IMR-90 (cell line): ENCODE data around the gene KNCN. TPM values are rescaled to one million over a fixed set of nuclear protein-coding genes. Genes with fewer than 3 reads are reported as not detected.

Experiments
- ATAC-seq: fragments of 200-7000 bp; cut with Tn5 transposase; 2 replicates; pipeline ENCODE4 v1.9.1; 2020; ENCODE audit warnings: low read depth, mild to moderate bottlenecking, moderate library complexity
- BruUV-seq: library from RNA; stranded (reverse); fragments of 400-500 nt; replicated peaks from 2 replicates; lab custom pipeline; 2021; lab: Mats Ljungman, UMichigan
- CTCF ChIA-PET: fragments of 300-600 bp; formaldehyde crosslinking; extraction: SDS; loops from one replicate; lab custom pipeline; 2021; ENCODE audit warnings: antibody characterized with exemption; lab: Yijun Ruan, JAX
- POLR2A ChIA-PET: fragments of 300-600 bp; sonication (Branson Sonifier 250); formaldehyde crosslinking; loops from one replicate; lab custom pipeline; 2022; ENCODE audit warnings: antibody characterized with exemption; ENCODE audit not compliant: unreplicated experiment; lab: Charles Lee
- DNase-seq: peaks from one replicate; pipeline ENCODE4 v3.0.0; 2013
- H2AFZ ChIP-seq: replicated peaks from 2 replicates; pipeline ENCODE3; 2013; ENCODE audit warnings: low read length, mild to moderate bottlenecking; ENCODE audit not compliant: poor library complexity
- H2AK5ac ChIP-seq: 2 replicates; pipeline ENCODE4 v1.6.1; 2013; ENCODE audit warnings: low read depth, low read length, inconsistent platforms
- H2AK9ac ChIP-seq: replicated peaks from 2 replicates; pipeline ENCODE3; 2013; ENCODE audit warnings: mild to moderate bottlenecking, low read depth, low read length, moderate library complexity; ENCODE audit not compliant: poor library complexity
- H2BK120ac ChIP-seq: 2 replicates; pipeline ENCODE4 v1.6.1; 2013; ENCODE audit warnings: low read depth, low read length, inconsistent platforms
- H2BK15ac ChIP-seq: 3 replicates; pipeline ENCODE4 v1.6.1; 2013; ENCODE audit warnings: low read depth, low read length, inconsistent platforms
- H2BK20ac ChIP-seq: 2 replicates; pipeline ENCODE4 v1.6.1; 2013; ENCODE audit warnings: low read depth, mild to moderate bottlenecking, inconsistent platforms, low read length, moderate library complexity
- H2BK5ac ChIP-seq: 2 replicates; pipeline ENCODE4 v1.6.1; 2013; ENCODE audit warnings: mild to moderate bottlenecking, low read depth, low read length, inconsistent platforms; ENCODE audit not compliant: poor library complexity, severe bottlenecking
- H3K14ac ChIP-seq: replicated peaks from 2 replicates; pipeline ENCODE4 v1.6.1; 2013; ENCODE audit warnings: low read depth, low read length, inconsistent platforms
- H3K18ac ChIP-seq: 2 replicates; pipeline ENCODE4 v1.6.1; 2013; ENCODE audit warnings: low read depth, low read length, control low read depth
- H3K23ac ChIP-seq: 2 replicates; pipeline ENCODE4 v1.6.1; 2013; ENCODE audit warnings: low read depth, low read length, inconsistent platforms
- H3K27ac ChIP-seq: 2 replicates; pipeline ENCODE4 v1.5.1; 2013; ENCODE audit warnings: mild to moderate bottlenecking, control low read depth, low read length; ENCODE audit not compliant: insufficient read depth
- H3K27me3 ChIP-seq: 2 replicates; pipeline ENCODE4 v1.6.1; 2013; ENCODE audit warnings: low read length; ENCODE audit not compliant: control insufficient read depth, insufficient read depth
- H3K36me3 ChIP-seq: 2 replicates; pipeline ENCODE4 v1.6.1; 2013; ENCODE audit warnings: low read length, mixed read lengths; ENCODE audit not compliant: control insufficient read depth, insufficient read depth
- H3K4ac ChIP-seq: 2 replicates; pipeline ENCODE4 v1.6.1; 2013; ENCODE audit warnings: low read depth, low read length, inconsistent platforms
- H3K4me1 ChIP-seq: 2 replicates; pipeline ENCODE4 v1.6.1; 2013; ENCODE audit warnings: low read length, mixed read lengths; ENCODE audit not compliant: control insufficient read depth, insufficient read depth
- H3K4me2 ChIP-seq: 2 replicates; pipeline ENCODE4 v1.6.1; 2013; ENCODE audit warnings: low read depth, mild to moderate bottlenecking, control low read depth, low read length, moderate library complexity
- H3K4me3 ChIP-seq: 2 replicates; pipeline ENCODE4 v1.5.1; 2013; ENCODE audit warnings: low read depth, mild to moderate bottlenecking, control low read depth, low read length, moderate library complexity; ENCODE audit not compliant: insufficient read depth
- H3K56ac ChIP-seq: 2 replicates; pipeline ENCODE4 v1.6.1; 2013; ENCODE audit warnings: low read length, inconsistent platforms; ENCODE audit not compliant: insufficient read depth; ENCODE audit errors: extremely low read depth
- H3K79me1 ChIP-seq, 2 experiments: 2 replicates each; pipeline ENCODE4 v1.6.1; 2013; ENCODE audit warnings: low read length in 2 of 2, inconsistent platforms in 1 of 2, low read depth in 1 of 2
- H3K9ac ChIP-seq: 2 replicates; pipeline ENCODE4 v1.6.1; 2013; ENCODE audit warnings: low read depth, low read length, control low read depth
- H3K9me1 ChIP-seq: 2 replicates; pipeline ENCODE4 v1.6.1; 2013; ENCODE audit warnings: low read length, inconsistent platforms; ENCODE audit not compliant: insufficient read depth
- H3K9me3 ChIP-seq: 2 replicates; pipeline ENCODE4 v1.6.1; 2013; ENCODE audit warnings: low read length; ENCODE audit not compliant: control insufficient read depth, insufficient read depth
- H4K20me1 ChIP-seq: 2 replicates; pipeline ENCODE4 v1.6.1; 2013; ENCODE audit warnings: low read length, inconsistent platforms; ENCODE audit not compliant: insufficient read depth
- H4K5ac ChIP-seq: 2 replicates; pipeline ENCODE4 v1.6.1; 2013; ENCODE audit warnings: mild to moderate bottlenecking, low read depth, low read length, control low read depth
- H4K8ac ChIP-seq, 2 experiments: 2 replicates each; pipeline ENCODE4 v1.6.1; 2013; ENCODE audit warnings: low read depth in 2 of 2, low read length in 2 of 2, control low read depth in 1 of 2, inconsistent platforms in 1 of 2
- H4K91ac ChIP-seq: 2 replicates; pipeline ENCODE4 v1.6.1; 2013; ENCODE audit warnings: low read depth, low read length, inconsistent platforms; ENCODE audit not compliant: insufficient read depth
- MXI1 ChIP-seq: IDR thresholded peaks from 2 replicates; pipeline ENCODE4 v1.6.1; 2012; ENCODE audit warnings: low read depth, mild to moderate bottlenecking, low read length, moderate library complexity, borderline replicate concordance
- WGBS, 2 experiments: methylation state at CpG; one replicate each; pipeline versions ENCODE4 v1.1.5 to v1.1.7; 2013; ENCODE audit warnings: missing lambda C conversion rate in 2 of 2; ENCODE audit not compliant: insufficient read length in 1 of 2; ENCODE audit errors: extremely low coverage in 2 of 2; 5-methylcytosine and 5-hydroxymethylcytosine counted together
- dilution Hi-C: fragments of 300-500 bp; cut with HindIII; formaldehyde crosslinking; loops from one replicate; pipeline ENCODE4 v1.14.3; 2018; ENCODE audit warnings: low sequenced_read_pairs; ENCODE audit not compliant: unreplicated experiment
- in situ Hi-C: fragments of 300-500 bp; cut with MboI; formaldehyde crosslinking; loops from 3 replicates; pipeline ENCODE4 v1.14.3; 2019; ENCODE audit warnings: low sequenced_read_pairs, inconsistent platforms, mixed read lengths
- intact Hi-C: fragments of 100-400 bp; cut with micrococcal nuclease; formaldehyde crosslinking; loops from 2 replicates; pipeline ENCODE4 v1.10.0; 2022
- polyA plus RNA-seq, 3 experiments: library from polyadenylated mRNA; depleted of rRNA; stranded (reverse); fragments of >200 nt; gene quantifications; 2 replicates each; pipeline ENCODE4 v1.2.3, GENCODE V29; 2012; ENCODE audit warnings: low replicate concordance in 1 of 3
- total RNA-seq: library from RNA; depleted of rRNA; stranded (reverse); fragments of >200 nt; gene quantifications from 2 replicates; pipeline ENCODE4 v1.2.3, GENCODE V29; 2012

Gene KNCN
- total and polyA plus RNA-seq, 2 of the 4 experiments (the other 2 are of a cell fraction): not detected

GRCh38 chr1:46580140-46580903 lies 28.9 kb upstream of the KNCN start:
- Histone ChIP-seq H3K27ac (no peak overlapping the region), H3K4ac (no peak overlapping the region), H2BK5ac (no peak overlapping the region), H2AK5ac (no peak overlapping the region), H2BK120ac (no peak overlapping the region), H4K5ac (no peak overlapping the region), H3K56ac (no peak overlapping the region), H4K20me1 (no peaks in the 10 kb centered on the region; the same call in 1 of the 2 replicates), H4K91ac (no peak overlapping the region), H3K4me3 (no peak overlapping the region), H3K79me1 (peaks cover 0 to 5% of the 10 kb centered on the region in 2 experiments; a peak in 3 of 4 replicates), H3K9me3 (no peaks in the 10 kb centered on the region), H3K4me2 (no peak overlapping the region), H3K27me3 (no peaks in the 10 kb centered on the region), H3K18ac (no peak overlapping the region), H2BK20ac (no peak overlapping the region), H2AFZ (no peak overlapping the region), H3K14ac (no peak overlapping the region), H3K4me1 (no peaks in the 10 kb centered on the region), H2BK15ac (no peak overlapping the region), H2AK9ac (no peak overlapping the region), H3K23ac (no peak overlapping the region), H3K9ac (no peak overlapping the region), H3K9me1 (peaks cover 7% of the 10 kb centered on the region), H3K36me3 (peaks cover 58% of the 10 kb centered on the region), H4K8ac (no peak overlapping the region)
- ChIA-PET CTCF (no interaction called here), POLR2A (no interaction called here)
- no peak for TF ChIP-seq MXI1
- dilution Hi-C loops (no loop called here), in situ Hi-C loops (no loop called here), intact Hi-C loops (no loop called here)
- no TSS peak for BruUV-seq
- DNase-seq (peak; percentile 13), ATAC-seq (no peak)
- WGBS, 2 experiments: 86% methylated on average over 1 of the region's 6 CpGs; no CpG with 5 or more reads in 1 of the 2 experiments
